ENCODE measurements around the gene MCM9. TPM values are rescaled to one million over a fixed set of nuclear protein-coding genes. Genes with fewer than 3 reads are reported as not detected.
A peak's percentile ranks its signal among the peaks of the same experiment; 100 is the strongest.

Gene MCM9
- total and polyA plus RNA-seq, 2 of the 13 experiments (the other 11 are each of a cell fraction or from before 2014, with no cell fraction given), result 3.8 to 17.2 TPM

DNA sequence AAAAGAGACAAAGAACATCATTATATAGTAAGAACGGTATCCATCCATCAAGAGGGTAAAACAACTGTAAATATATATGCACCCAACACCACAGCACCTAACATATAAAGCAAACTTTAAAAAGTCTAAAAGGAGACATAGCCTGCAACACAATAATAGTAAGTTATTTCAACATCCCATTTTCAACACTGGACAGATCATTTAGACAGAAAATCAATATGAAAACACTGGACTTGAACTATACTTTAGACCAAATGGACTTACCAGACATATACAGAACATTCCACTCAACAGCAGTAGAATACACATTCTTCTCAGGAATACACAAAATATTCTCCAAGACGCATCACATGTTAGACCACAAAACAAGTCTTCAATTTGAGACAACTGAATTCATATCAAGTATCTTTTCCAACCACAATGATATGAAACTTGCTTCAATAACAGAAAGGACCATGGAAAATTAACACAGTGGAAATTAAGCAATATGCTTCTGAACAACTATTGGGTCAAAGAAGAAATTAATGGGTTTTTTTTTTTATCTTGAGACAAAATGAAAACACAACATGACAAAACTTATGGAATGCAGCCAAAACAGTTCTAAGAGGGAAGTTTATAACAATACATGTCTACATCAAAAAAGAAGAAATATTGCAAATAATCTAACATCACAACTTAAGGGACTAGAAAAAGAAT, 64.9 kb downstream of the MCM9 start (continued):
- TF ChIP-seq SRY (CRISPR knock-in tag; IDR thresholded peaks at IDR 0.05) (no peak), ZFP82 (CRISPR knock-in tag; IDR thresholded peaks at IDR 0.05; ENCODE audit: borderline replicate concordance) (no peak; the same call in 1 of the 2 replicates), ZNF644 (CRISPR knock-in tag; IDR thresholded peaks at IDR 0.05; ENCODE audit: low read depth) (no peak), THAP11 (CRISPR knock-in tag; IDR thresholded peaks at IDR 0.05) (no peak), GABPB1 (CRISPR knock-in tag; IDR thresholded peaks at IDR 0.05) (no peak), NFIC (IDR thresholded peaks at IDR 0.05; ENCODE audit: low read length) (0 out of 2 replicates have a peak, but pooled peaks have one; percentile 23), ZNF563 (CRISPR knock-in tag; IDR thresholded peaks at IDR 0.05) (no peak), ZNF660 (CRISPR knock-in tag; IDR thresholded peaks at IDR 0.05; ENCODE audit: borderline replicate concordance, low read depth) (no peak), TCF7 (IDR thresholded peaks at IDR 0.05; ENCODE audit: low read depth) (no peak), CEBPB (IDR thresholded peaks at IDR 0.05; ENCODE audit: borderline replicate concordance, low read depth, low read length) (peak; percentile 64; the same call in 1 of the 2 replicates), ZNF713 (CRISPR knock-in tag; IDR thresholded peaks at IDR 0.05) (no peak), ARID2 (CRISPR knock-in tag; IDR thresholded peaks at IDR 0.05; ENCODE audit: borderline replicate concordance) (no peak), TBL1XR1 (IDR thresholded peaks at IDR 0.05; ENCODE audit: borderline replicate concordance, low read length, partially characterized antibody) (peak; percentile 35), ZNF629 (CRISPR knock-in tag; conservative IDR thresholded peaks at IDR 0.05) (no peak), NCOR1 (IDR thresholded peaks at IDR 0.05; ENCODE audit: borderline replicate concordance, low read length) (peak; percentile 59; the same call in 1 of the 2 replicates), TP53 (CRISPR knock-in tag; conservative IDR thresholded peaks at IDR 0.05) (no peak), LCORL (IDR thresholded peaks at IDR 0.05) (0 out of 2 replicates have a peak, but pooled peaks have one; percentile 19), LCORL (CRISPR knock-in tag; IDR thresholded peaks at IDR 0.05) (no peak), AHR (CRISPR knock-in tag; IDR thresholded peaks at IDR 0.05) (no peak), TEAD3 (CRISPR knock-in tag; optimal IDR thresholded peaks at IDR 0.05; ENCODE audit: borderline replicate concordance) (no peak), ELF1 (CRISPR knock-in tag; IDR thresholded peaks at IDR 0.05) (no peak), BRCA1 (CRISPR knock-in tag; IDR thresholded peaks at IDR 0.05) (no peak), SAFB2 (CRISPR knock-in tag; IDR thresholded peaks at IDR 0.05; ENCODE audit: borderline replicate concordance, low read depth) (no peak), ZNF552 (CRISPR knock-in tag; IDR thresholded peaks at IDR 0.05; ENCODE audit: borderline replicate concordance) (no peak), ARNTL (CRISPR knock-in tag; IDR thresholded peaks at IDR 0.05) (no peak), ASH2L (IDR thresholded peaks at IDR 0.05; ENCODE audit: insufficient read length, low read depth, low read length) (no peak), SETDB1 (CRISPR knock-in tag; IDR thresholded peaks at IDR 0.05; ENCODE audit: borderline replicate concordance) (no peak), ZNF263 (CRISPR knock-in tag; IDR thresholded peaks at IDR 0.05) (no peak), CEBPG (CRISPR knock-in tag; IDR thresholded peaks at IDR 0.05) (peak; percentile 78), FOXO1 (CRISPR knock-in tag; IDR thresholded peaks at IDR 0.05) (no peak), FOSL2 (CRISPR knock-in tag; IDR thresholded peaks at IDR 0.05) (no peak)
- TF ChIP-seq, protein P1, sequence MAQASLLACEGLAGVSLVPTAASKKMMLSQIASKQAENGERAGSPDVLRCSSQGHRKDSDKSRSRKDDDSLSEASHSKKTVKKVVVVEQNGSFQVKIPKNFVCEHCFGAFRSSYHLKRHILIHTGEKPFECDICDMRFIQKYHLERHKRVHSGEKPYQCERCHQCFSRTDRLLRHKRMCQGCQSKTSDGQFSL (CRISPR knock-in tag; IDR thresholded peaks at IDR 0.05), result no peak
- TF ChIP-seq, protein P2, sequence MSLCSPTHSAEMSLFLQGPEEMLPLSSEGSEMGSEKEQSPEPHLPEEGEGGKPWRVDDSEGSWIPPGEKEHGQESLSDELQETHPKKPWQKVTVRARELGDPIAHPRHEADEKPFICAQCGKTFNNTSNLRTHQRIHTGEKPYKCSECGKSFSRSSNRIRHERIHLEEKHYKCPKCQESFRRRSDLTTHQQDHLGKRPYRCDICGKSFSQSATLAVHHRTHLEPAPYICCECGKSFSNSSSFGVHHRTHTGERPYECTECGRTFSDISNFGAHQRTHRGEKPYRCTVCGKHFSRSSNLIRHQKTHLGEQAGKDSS (CRISPR knock-in tag; IDR thresholded peaks at IDR 0.05; ENCODE audit: borderline replicate concordance, low read depth), result no peak
